ENCODE measurements around the gene C11orf91. TPM values are rescaled to one million over a fixed set of nuclear protein-coding genes. Genes with fewer than 3 reads are reported as not detected.

Gene C11orf91
- total RNA-seq, 1 donor from 2014 or later, result 0.69 TPM

DNA sequence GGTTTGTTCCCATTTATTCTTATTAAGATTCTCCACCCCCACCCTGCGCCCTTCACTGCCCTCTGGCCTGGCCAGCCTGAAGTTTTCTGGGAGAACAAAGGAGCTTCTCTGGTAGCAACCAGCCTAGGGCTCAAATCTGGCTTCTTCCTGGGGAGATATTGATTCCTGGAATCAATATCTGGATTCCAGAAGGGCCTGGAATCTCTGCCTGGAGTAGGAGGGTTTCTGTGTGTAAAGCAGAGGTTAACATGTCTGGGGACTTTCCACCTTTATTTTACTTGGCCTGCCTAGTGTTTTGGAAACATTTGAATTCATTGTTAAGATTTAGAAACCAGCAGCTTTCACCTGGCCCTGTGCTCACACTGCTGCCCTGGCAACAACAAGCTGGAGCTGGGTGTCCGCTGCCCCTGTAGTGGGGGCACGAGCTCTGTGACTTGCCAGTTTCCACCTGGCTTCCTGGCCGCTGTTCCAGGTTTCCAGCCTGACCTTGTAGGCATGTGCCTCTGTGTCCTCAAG is 5.5 kb downstream of the C11orf91 start:
- Mint-ChIP-seq H3K27me3 (no peaks in the 10 kb centered on the region), H3K4me3 (ENCODE audit: low read depth) (peak overlapping the region; percentile 22), H3K4me1 (ENCODE audit: low read depth) (peaks cover 84% of the 10 kb centered on the region), H3K36me3 (ENCODE audit: insufficient read depth) (no peaks in the 10 kb centered on the region), H3K27ac (peak overlapping the region; percentile 99), H3K9me3 (ENCODE audit: low read depth) (no peaks in the 10 kb centered on the region)
- peak; percentile 40 for DNase-seq (ENCODE audit: low spot score, unreplicated experiment)
- TF ChIP-seq, protein P1, sequence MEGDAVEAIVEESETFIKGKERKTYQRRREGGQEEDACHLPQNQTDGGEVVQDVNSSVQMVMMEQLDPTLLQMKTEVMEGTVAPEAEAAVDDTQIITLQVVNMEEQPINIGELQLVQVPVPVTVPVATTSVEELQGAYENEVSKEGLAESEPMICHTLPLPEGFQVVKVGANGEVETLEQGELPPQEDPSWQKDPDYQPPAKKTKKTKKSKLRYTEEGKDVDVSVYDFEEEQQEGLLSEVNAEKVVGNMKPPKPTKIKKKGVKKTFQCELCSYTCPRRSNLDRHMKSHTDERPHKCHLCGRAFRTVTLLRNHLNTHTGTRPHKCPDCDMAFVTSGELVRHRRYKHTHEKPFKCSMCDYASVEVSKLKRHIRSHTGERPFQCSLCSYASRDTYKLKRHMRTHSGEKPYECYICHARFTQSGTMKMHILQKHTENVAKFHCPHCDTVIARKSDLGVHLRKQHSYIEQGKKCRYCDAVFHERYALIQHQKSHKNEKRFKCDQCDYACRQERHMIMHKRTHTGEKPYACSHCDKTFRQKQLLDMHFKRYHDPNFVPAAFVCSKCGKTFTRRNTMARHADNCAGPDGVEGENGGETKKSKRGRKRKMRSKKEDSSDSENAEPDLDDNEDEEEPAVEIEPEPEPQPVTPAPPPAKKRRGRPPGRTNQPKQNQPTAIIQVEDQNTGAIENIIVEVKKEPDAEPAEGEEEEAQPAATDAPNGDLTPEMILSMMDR (IDR thresholded peaks at IDR 0.05; ENCODE audit: unreplicated experiment), result no peak

DNA sequence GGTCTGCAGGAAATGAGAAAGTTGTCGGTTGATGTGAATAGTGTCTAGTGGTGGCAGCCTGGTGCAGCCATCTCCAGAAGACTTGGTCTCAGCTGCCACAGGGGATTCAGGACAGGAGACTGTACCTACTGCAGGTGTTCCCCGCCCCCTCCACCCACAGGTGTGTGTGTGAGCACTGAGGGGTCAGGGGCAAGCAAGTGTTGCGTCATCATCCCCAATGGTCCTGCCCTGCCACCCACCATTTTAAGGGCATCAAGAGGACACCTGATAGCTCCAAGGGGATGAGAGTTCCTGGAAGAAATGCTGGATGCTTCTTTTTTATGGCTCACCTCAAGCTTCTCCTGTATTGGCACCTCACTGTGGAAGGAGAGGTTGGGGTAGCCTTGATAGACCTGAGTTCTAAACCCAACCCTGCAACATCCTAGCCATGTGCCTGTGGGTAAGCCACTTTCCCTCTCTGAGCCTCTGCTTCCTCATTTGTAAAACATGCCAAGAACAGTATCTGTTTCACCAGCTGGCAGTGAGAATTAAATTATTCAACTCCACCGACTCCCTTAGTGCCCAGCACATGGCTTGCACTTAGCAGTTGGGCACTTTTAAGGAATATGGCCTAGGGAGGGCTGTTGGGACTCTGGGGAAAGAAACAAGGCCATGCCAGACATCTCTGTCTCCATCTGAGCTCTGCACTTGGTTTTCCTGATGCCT is 6.1 kb downstream of the C11orf91 start:
- H3K27ac Mint-ChIP-seq, result peak overlapping the region; percentile 99
- no peaks in the 10 kb centered on the region for H3K9me3 Mint-ChIP-seq (ENCODE audit: low read depth)
- peaks cover 84% of the 10 kb centered on the region for H3K4me1 Mint-ChIP-seq (ENCODE audit: low read depth)
- H3K27me3 Mint-ChIP-seq, result no peaks in the 10 kb centered on the region
- no peaks in the 10 kb centered on the region for H3K36me3 Mint-ChIP-seq (ENCODE audit: insufficient read depth)
- H3K4me3 Mint-ChIP-seq (ENCODE audit: low read depth), result peak overlapping the region; percentile 22
- TF ChIP-seq, protein P1 (IDR thresholded peaks at IDR 0.05; ENCODE audit: unreplicated experiment), result no peak
- no peak for DNase-seq (ENCODE audit: low spot score, unreplicated experiment)

DNA sequence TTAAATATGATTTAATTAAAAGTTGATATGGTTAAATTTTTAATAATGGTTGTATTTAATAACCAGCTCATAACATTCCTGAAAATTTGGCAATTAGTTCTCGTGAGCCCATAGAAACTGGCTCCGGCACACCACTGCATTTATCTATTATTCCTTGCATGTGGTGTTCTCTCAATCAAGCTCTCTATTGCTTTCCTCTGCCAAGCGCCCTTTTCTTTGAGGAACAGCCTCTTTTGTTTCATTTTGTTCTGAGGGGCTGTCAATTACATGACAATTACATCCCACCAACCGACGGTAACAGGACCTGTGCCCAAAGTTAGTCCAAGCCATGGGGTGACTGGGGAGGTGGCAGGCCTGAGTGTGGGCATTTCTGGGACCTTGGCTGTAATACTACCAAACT is 8.1 kb downstream of the C11orf91 start:
- Mint-ChIP-seq H3K9me3 (ENCODE audit: low read depth) (no peaks in the 10 kb centered on the region), H3K4me1 (ENCODE audit: low read depth) (peaks cover 75% of the 10 kb centered on the region), H3K27ac (peak overlapping the region; percentile 92), H3K27me3 (no peaks in the 10 kb centered on the region), H3K36me3 (ENCODE audit: insufficient read depth) (no peaks in the 10 kb centered on the region), H3K4me3 (ENCODE audit: low read depth) (no peak overlapping the region)
- TF ChIP-seq, protein P1 (IDR thresholded peaks at IDR 0.05; ENCODE audit: unreplicated experiment), result no peak
- no peak for DNase-seq (ENCODE audit: low spot score, unreplicated experiment)

DNA sequence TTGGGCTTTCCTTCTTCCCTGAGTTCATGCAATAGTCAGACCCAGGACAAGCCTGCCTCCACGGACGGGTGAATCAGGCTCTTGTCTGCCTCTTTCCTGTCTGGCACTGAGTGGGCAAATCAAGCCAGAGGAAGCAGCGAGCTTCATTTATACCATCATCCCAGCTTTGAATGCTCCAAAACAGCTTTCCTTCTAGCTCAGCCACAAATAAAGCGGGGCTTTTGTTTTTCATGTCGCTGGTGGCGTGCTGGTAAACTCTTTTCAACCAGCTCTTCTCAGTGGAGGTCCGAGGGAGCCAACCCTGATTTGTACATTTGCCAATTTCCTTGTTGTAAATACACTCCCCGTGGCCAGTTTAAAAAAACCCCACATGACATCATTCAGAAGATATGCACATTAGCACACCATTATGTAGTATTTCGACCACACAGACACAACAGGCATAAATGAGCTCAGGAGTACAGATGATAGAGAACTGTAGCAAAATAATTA is 8.6 kb downstream of the C11orf91 start:
- H3K9me3 Mint-ChIP-seq (ENCODE audit: low read depth), result no peaks in the 10 kb centered on the region
- no peaks in the 10 kb centered on the region for H3K36me3 Mint-ChIP-seq (ENCODE audit: insufficient read depth)
- TF ChIP-seq, protein P1 (IDR thresholded peaks at IDR 0.05; ENCODE audit: unreplicated experiment), result no peak
- no peaks in the 10 kb centered on the region for H3K27me3 Mint-ChIP-seq
- DNase-seq (ENCODE audit: low spot score, unreplicated experiment), result no peak
- H3K4me1 Mint-ChIP-seq (ENCODE audit: low read depth), result peaks cover 70% of the 10 kb centered on the region
- H3K4me3 Mint-ChIP-seq (ENCODE audit: low read depth), result no peak overlapping the region
- H3K27ac Mint-ChIP-seq, result peak overlapping the region; percentile 95

DNA sequence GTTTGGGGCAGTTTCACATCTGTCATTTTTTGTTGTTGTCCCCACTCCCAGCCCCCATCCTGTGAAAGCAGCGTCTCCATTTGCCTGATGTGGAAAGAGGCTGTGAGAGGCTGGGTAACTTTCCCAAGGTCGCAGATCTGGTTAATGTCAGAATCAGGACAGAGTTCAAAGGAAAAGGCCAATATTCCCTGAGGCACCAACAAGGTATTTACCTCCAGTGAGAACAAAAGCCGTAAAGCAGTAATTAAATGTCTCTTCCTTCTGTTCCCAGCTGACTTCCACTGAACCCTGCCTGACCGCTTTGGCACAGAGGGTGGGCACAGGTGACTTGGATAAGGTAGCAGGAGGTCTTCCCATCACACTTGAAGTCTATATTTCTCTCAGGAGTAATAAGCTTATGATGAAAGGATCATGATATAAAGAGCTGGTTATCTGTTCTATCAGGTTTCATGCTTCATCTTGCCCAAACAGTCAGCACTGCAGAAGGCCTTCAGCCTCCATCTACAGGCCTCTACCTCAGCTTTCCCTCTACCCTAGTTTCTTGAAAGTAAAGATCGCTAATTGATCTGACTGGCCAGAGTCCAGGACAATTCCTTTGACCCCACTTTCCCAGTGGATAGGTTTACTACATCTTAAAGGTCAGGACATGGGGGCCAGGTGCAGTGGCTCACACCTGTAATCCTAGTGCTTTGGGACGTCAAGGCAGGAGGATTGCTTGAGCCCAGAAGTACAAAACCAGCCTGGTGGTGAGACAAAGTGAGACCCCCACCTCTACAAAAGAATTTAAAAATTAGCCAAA is 9.4 kb downstream of the C11orf91 start:
- no peak for DNase-seq (ENCODE audit: low spot score, unreplicated experiment)
- H3K4me1 Mint-ChIP-seq (ENCODE audit: low read depth), result peaks cover 63% of the 10 kb centered on the region
- no peaks in the 10 kb centered on the region for H3K36me3 Mint-ChIP-seq (ENCODE audit: insufficient read depth)
- no peaks in the 10 kb centered on the region for H3K27me3 Mint-ChIP-seq
- TF ChIP-seq, protein P1 (IDR thresholded peaks at IDR 0.05; ENCODE audit: unreplicated experiment), result no peak
- no peaks in the 10 kb centered on the region for H3K9me3 Mint-ChIP-seq (ENCODE audit: low read depth)
- H3K27ac Mint-ChIP-seq, result peak overlapping the region; percentile 95
- no peak overlapping the region for H3K4me3 Mint-ChIP-seq (ENCODE audit: low read depth)
